Measurements from ENCODE around the gene ACAP3.

DNA sequence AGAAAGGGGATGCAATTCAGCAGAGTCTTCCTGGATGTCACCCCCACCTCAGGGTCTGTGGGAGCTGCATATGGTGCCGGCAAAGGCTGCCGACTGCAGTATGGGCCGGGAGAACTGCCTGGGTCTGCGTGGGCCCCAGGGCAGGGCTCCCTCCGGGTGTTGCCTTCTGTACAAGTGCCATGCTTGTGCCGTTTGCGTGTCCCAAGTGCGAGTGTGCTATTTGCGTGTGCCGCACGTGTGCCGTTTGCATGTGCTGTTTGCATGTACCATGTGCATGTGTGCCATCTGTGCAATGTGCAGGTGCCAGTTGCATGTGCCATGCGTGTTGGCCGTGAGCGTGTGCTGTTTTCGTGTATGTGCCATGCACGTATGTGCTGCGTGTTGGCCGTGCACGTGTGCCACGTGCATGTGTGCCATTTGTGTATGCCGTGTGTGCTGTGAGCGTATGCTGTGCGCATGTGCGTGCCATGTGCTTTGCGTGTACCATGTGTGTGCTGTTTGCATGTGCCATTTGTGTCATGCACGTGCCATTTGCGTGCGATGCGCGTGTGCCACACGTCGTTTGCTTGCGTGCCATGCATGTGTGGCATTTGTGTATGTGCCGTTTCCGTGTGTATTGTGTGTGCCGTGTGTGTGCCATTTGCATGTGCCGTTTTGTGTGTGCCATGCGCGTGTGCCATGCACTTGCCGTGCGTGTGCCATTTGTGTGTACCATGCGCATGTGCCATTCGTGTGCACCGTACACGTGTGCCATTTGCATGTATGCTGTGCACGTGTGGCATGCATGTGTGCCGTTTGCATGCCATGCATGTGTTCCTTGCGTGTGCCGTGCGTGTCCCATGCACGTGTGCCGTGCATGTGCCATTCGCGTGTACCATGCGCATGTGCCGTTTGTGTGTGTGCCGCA, 21.8 kb upstream of the ACAP3 start:
- TF ChIP-seq, protein P1, sequence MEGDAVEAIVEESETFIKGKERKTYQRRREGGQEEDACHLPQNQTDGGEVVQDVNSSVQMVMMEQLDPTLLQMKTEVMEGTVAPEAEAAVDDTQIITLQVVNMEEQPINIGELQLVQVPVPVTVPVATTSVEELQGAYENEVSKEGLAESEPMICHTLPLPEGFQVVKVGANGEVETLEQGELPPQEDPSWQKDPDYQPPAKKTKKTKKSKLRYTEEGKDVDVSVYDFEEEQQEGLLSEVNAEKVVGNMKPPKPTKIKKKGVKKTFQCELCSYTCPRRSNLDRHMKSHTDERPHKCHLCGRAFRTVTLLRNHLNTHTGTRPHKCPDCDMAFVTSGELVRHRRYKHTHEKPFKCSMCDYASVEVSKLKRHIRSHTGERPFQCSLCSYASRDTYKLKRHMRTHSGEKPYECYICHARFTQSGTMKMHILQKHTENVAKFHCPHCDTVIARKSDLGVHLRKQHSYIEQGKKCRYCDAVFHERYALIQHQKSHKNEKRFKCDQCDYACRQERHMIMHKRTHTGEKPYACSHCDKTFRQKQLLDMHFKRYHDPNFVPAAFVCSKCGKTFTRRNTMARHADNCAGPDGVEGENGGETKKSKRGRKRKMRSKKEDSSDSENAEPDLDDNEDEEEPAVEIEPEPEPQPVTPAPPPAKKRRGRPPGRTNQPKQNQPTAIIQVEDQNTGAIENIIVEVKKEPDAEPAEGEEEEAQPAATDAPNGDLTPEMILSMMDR (IDR thresholded peaks at IDR 0.05), result no peak
- no peak for TF ChIP-seq MYC (IDR thresholded peaks at IDR 0.05; ENCODE audit: borderline replicate concordance, low read length)
